Central memory CD8-positive, alpha-beta T cell (primary cell): ENCODE measurements around the gene HMOX2.

Experiments
- ATAC-seq: fragments of 150-1000 bp; cut with Tn5 transposase; replicated peaks from 2 replicates; pipeline ENCODE4 v1.10.0; 2022; ENCODE audit warnings: mild to moderate bottlenecking, moderate FRiP score, moderate number of reproducible peaks; ENCODE audit not compliant: poor library complexity, severe bottlenecking; ENCODE audit errors: extremely low read depth
- DNase-seq, 2 donors: peaks; one replicate each; pipeline ENCODE4 v3.0.0; 2021; ENCODE audit warnings: low spot score in 2 of 2
- H3K27ac Mint-ChIP-seq: one replicate; pipeline ENCODE4 v1.8.0; 2022; ENCODE audit warnings: low read depth, mild to moderate bottlenecking, moderate library complexity, mixed read lengths
- H3K27me3 Mint-ChIP-seq: one replicate; pipeline ENCODE4 v1.8.0; 2022; ENCODE audit warnings: mixed read lengths
- H3K36me3 Mint-ChIP-seq: one replicate; pipeline ENCODE4 v1.8.0; 2022; ENCODE audit warnings: mild to moderate bottlenecking, moderate library complexity, mixed read lengths; ENCODE audit not compliant: insufficient read depth
- H3K4me1 Mint-ChIP-seq: one replicate; pipeline ENCODE4 v1.8.0; 2022; ENCODE audit warnings: mixed read lengths
- H3K4me3 Mint-ChIP-seq: one replicate; pipeline ENCODE4 v1.8.0; 2022; ENCODE audit warnings: mild to moderate bottlenecking, moderate library complexity, mixed read lengths
- H3K9me3 Mint-ChIP-seq: one replicate; pipeline ENCODE4 v1.8.0; 2022; ENCODE audit warnings: mixed read lengths

HMOX2 gene

GRCh38 chr16:4524571-4524970, 48.4 kb downstream of the HMOX2 start:
- H3K36me3 Mint-ChIP-seq: peaks cover 9% of the 10 kb centered on the region
- DNase-seq (no peak), ATAC-seq (no peak)
- peaks cover 14% of the 10 kb centered on the region for H3K4me1 Mint-ChIP-seq
- no peaks in the 10 kb centered on the region for H3K9me3 Mint-ChIP-seq
- peak overlapping the region; percentile 64 for H3K27ac Mint-ChIP-seq
- H3K4me3 Mint-ChIP-seq: no peak overlapping the region
- no peaks in the 10 kb centered on the region for H3K27me3 Mint-ChIP-seq

DNA sequence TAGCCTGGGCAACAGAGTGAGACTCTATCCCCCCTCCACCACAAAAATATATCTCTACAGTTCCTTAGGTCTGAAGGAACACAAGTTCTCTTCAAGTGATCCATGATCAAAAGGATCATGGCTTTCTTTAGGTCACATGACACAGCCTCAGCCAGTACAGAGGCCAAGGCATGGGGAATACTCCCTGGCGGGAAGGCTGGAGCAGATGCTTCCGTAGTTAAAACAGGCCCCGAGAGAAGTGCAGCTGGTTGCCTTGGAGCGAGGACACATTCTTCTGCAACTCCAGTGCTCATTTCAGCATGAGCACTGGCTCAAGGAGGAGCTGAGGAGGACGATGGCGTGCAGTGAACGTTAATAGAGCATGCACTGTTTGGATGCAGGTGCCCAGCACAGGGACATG, 48.9 kb downstream of the HMOX2 start:
- ATAC-seq (no peak), DNase-seq (no peak)

GRCh38 chr16:4525634-4526277, 49.6 kb downstream of the HMOX2 start:
- DNase-seq (no peak), ATAC-seq (no peak)
- Mint-ChIP-seq H3K27ac (no peak overlapping the region), H3K9me3 (no peaks in the 10 kb centered on the region), H3K27me3 (no peaks in the 10 kb centered on the region), H3K4me1 (peaks cover 14% of the 10 kb centered on the region), H3K36me3 (peaks cover 9% of the 10 kb centered on the region), H3K4me3 (no peak overlapping the region)

More for the DNA sequence above, 48.9 kb downstream of the HMOX2 start:
- Mint-ChIP-seq H3K27ac (no peak overlapping the region), H3K36me3 (peaks cover 9% of the 10 kb centered on the region), H3K4me3 (no peak overlapping the region), H3K9me3 (no peaks in the 10 kb centered on the region), H3K4me1 (peaks cover 14% of the 10 kb centered on the region), H3K27me3 (no peaks in the 10 kb centered on the region)

- peaks cover 13% of the 10 kb centered on the region for H3K4me1 Mint-ChIP-seq
- H3K27me3 Mint-ChIP-seq: no peaks in the 10 kb centered on the region
- H3K4me3 Mint-ChIP-seq: peak overlapping the region; percentile 7
- DNase-seq (no peak), ATAC-seq (no peak)
- H3K27ac Mint-ChIP-seq: peak overlapping the region; percentile 46
- peaks cover 9% of the 10 kb centered on the region for H3K36me3 Mint-ChIP-seq
- no peaks in the 10 kb centered on the region for H3K9me3 Mint-ChIP-seq
Observed at GRCh38 chr16:4529085-4530060, 53.2 kb downstream of the HMOX2 start.

DNA sequence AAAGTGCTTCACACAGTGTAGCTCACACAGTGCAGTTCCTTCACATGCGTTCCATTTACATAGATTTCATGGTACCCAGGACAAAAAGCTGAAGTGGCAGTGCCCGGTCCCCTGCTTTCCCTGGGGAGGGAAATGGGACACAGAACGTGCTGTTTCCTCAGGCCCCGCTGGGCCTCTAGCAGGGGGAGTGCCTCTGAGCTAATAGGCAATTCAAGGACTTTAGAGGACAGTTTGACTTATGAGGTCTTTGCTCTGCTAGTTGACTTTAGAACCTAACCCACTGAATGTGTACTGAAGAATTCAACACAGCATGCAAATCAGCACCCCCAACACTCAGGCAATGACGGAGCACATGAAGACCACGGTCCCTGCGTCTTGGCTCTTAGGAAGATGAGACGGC, 55.6 kb downstream of the HMOX2 start:
- no peak for ATAC-seq
- no peak overlapping the region for H3K27ac Mint-ChIP-seq
- no peak overlapping the region for H3K4me3 Mint-ChIP-seq
- H3K27me3 Mint-ChIP-seq: no peaks in the 10 kb centered on the region
- no peak for DNase-seq
- H3K9me3 Mint-ChIP-seq: no peaks in the 10 kb centered on the region
- H3K36me3 Mint-ChIP-seq: peaks cover 5% of the 10 kb centered on the region
- peaks cover 30% of the 10 kb centered on the region for H3K4me1 Mint-ChIP-seq

GRCh38 chr16:4532238-4532637, 56.0 kb downstream of the HMOX2 start:
- Mint-ChIP-seq H3K27ac (no peak overlapping the region), H3K36me3 (peaks cover 7% of the 10 kb centered on the region), H3K27me3 (no peaks in the 10 kb centered on the region), H3K9me3 (no peaks in the 10 kb centered on the region), H3K4me1 (peaks cover 34% of the 10 kb centered on the region), H3K4me3 (no peak overlapping the region)
- ATAC-seq (no peak), DNase-seq (no peak)

- Mint-ChIP-seq H3K4me1 (peaks cover 37% of the 10 kb centered on the region), H3K36me3 (peaks cover 11% of the 10 kb centered on the region), H3K9me3 (no peaks in the 10 kb centered on the region), H3K4me3 (no peak overlapping the region), H3K27ac (peak overlapping the region; percentile 86), H3K27me3 (no peaks in the 10 kb centered on the region)
- DNase-seq: no peak
- no peak for ATAC-seq
Observed at GRCh38 chr16:4533490-4533889, 57.3 kb downstream of the HMOX2 start.

DNA sequence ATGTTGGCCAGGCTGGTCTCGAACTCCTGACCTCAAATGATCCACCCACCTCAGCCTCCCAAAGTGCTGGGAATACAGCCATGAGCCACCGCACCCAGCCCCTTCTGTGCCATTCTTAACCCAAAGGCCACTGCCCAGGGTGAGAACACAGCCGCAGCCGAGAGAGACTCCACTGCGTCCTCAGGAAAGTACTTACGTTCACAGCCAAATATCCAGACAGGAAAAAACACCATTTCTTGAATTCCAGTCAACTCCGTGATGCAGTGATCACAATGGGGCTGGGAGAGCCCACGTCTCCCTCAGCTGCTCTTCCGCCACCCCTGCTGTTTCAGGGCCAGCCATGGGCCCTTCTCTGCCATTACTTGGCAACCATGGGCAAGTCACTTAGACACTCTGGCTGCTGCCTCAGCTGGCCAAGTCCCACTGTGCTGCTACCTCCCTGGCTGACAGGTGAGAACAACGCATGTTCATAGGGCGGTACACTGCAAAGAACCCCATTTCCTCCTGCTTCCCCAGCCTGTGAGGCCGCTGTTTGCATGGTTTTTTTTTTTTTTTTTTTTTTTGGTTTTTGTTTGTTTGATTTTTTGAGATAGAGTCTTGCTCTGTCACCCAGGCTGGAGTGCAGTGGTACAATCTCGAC, 58.1 kb downstream of the HMOX2 start:
- Mint-ChIP-seq H3K4me3 (no peak overlapping the region), H3K4me1 (peaks cover 34% of the 10 kb centered on the region), H3K27ac (peak overlapping the region; percentile 86), H3K27me3 (no peaks in the 10 kb centered on the region), H3K9me3 (no peaks in the 10 kb centered on the region), H3K36me3 (peaks cover 16% of the 10 kb centered on the region)
- no peak for ATAC-seq
- DNase-seq: no peak

- Mint-ChIP-seq H3K4me1 (peaks cover 31% of the 10 kb centered on the region), H3K9me3 (peaks cover 5% of the 10 kb centered on the region), H3K27ac (peak overlapping the region; percentile 55), H3K36me3 (peaks cover 17% of the 10 kb centered on the region), H3K27me3 (no peaks in the 10 kb centered on the region), H3K4me3 (no peak overlapping the region)
- ATAC-seq (no peak), DNase-seq (no peak)
Observed at GRCh38 chr16:4535627-4536108, 59.5 kb downstream of the HMOX2 start.

GRCh38 chr16:4536391-4537106, 60.4 kb downstream of the HMOX2 start:
- Mint-ChIP-seq H3K27me3 (no peaks in the 10 kb centered on the region), H3K27ac (peak overlapping the region; percentile 55), H3K4me3 (peak overlapping the region; percentile 75), H3K9me3 (peaks cover 5% of the 10 kb centered on the region), H3K36me3 (peaks cover 17% of the 10 kb centered on the region), H3K4me1 (peaks cover 31% of the 10 kb centered on the region)
- ATAC-seq (no peak), DNase-seq (no peak)

DNA sequence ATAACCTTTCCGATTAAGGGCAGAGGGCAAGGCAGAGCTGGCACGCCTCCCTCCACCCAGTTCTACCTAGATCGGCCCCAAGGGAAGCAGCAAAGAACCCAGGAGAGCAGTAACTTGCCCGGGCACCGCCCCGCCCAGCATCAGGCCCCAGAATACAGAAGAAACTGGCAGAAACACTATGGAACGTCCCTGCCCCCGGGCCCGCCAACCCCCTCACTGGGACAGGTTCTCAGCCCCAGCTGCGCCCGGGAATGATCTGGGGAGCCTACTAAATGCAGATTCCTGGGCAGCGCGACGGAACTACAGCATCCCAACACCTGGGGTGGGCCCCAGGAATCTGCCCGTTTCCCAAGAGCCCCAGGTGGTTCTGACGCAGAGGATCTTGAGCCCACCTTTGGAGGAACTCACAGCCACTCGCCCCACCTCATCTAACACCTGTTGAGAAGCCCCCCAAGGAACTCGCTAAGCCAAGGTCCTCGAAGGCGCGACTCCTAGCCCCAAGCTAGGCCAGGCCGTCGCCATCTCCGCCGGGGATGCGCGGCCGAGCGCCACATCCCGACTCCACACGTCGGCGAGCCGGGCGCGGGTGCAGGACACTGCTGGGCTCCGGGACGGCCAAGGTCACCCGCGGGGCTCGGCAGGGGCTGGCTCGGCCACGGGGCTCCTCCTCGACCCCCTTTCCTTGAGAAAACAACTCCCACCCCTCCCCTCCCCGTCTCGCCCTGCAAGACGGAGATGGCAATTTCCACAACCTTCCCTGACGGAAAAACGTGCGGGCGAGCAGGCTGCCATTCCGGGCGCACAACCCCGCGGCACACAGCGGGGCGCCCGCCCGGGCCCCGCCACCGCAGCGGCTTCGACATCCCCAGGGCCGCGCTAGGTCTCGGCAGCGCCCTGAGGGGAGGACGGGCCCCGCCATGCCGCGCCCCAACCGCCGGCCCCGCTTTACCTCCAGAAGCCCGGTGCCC, 61.5 kb downstream of the HMOX2 start:
- Mint-ChIP-seq H3K4me3 (peak overlapping the region; percentile 75), H3K27ac (peak overlapping the region; percentile 54), H3K36me3 (peaks cover 14% of the 10 kb centered on the region), H3K27me3 (no peaks in the 10 kb centered on the region), H3K9me3 (peaks cover 5% of the 10 kb centered on the region), H3K4me1 (peaks cover 31% of the 10 kb centered on the region)
- peak; percentile 69 for ATAC-seq
- DNase-seq: no peak
